ENCODE results near the gene UBE2J2.

DNA sequence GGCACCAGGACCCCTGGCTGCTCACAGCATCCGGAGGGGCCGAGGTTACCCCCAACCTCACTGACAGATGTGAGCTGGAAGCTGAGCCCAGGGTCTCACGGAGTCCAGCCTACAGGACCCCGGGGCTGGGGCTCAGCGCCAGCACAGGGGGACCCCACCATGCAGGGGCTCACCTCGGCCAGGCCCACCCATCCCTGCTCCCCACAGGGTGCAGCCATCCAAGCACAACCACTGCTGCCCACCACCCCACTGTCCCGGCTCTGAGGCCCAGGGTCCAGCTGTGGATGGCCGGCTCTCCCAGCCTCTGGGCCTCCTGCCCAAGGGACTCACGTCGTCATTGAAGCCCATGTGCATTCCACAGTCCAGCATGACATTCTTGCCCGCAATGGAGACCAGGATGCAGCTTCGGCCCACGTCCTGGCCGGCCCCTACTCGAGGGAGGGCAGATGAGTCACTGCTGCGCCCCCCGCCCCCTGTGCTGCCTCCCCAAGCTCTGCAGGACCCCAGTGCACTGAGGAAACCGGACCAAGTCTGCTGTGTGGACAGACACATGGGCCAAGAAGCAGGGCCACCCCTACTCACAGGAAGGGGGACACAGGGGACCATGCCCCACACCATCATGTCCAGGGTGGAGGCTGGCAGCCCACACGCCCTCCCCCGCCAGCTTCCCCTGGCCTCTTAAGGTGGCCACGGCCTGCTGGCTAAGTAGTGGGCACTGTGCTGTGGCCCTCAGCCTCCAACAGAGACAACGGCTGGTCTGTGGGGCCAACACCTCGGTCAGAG, 47.2 kb upstream of the UBE2J2 start:
- TF ChIP-seq EZH2 (IDR thresholded peaks at IDR 0.05; ENCODE audit: low read length, unreplicated experiment): no peak
- TF ChIP-seq EZH2phosphoT487 (IDR thresholded peaks at IDR 0.05; ENCODE audit: borderline replicate concordance, low read length): no peak
- TF ChIP-seq, protein P1, sequence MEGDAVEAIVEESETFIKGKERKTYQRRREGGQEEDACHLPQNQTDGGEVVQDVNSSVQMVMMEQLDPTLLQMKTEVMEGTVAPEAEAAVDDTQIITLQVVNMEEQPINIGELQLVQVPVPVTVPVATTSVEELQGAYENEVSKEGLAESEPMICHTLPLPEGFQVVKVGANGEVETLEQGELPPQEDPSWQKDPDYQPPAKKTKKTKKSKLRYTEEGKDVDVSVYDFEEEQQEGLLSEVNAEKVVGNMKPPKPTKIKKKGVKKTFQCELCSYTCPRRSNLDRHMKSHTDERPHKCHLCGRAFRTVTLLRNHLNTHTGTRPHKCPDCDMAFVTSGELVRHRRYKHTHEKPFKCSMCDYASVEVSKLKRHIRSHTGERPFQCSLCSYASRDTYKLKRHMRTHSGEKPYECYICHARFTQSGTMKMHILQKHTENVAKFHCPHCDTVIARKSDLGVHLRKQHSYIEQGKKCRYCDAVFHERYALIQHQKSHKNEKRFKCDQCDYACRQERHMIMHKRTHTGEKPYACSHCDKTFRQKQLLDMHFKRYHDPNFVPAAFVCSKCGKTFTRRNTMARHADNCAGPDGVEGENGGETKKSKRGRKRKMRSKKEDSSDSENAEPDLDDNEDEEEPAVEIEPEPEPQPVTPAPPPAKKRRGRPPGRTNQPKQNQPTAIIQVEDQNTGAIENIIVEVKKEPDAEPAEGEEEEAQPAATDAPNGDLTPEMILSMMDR (conservative IDR thresholded peaks at IDR 0.05; ENCODE audit: low read depth, low read length): no peak

Measured in PC-3 (cell line).